ENCODE data around the gene FCHSD2.

DNA sequence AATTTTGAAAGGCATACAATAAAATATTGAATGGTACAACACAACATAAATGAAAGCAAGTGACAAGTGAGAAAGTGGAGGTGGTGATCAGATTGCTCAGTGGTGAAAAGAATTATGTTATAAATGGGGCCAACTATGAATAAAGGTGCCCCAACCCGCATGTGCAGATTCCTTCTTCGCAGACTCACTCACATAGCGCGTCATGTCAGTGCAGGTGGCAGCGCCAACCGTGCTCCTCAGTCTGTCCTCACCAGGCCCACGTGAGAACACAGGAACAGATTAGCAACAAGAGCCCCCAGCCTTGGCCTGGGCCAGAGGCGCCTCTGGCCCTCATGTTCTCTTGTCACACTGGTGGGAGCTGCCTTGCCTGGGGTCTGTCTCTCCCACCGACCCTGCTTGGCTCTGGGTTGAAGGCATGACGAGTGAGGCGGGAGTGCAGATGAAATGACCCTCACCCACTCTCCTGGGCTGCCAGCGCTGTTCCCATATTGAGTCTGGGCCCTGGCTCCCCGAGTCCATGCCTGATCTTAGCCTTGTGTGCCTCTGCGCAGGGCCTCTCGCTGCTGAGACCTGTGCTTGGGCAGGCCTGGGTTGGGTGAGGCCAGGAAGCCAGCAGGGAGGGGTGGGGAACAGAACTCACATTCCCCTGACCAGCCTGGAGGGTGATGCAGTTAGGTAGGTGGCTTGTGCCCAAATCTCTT is 321.5 kb downstream of the FCHSD2 start:
- TF ChIP-seq, protein P1, sequence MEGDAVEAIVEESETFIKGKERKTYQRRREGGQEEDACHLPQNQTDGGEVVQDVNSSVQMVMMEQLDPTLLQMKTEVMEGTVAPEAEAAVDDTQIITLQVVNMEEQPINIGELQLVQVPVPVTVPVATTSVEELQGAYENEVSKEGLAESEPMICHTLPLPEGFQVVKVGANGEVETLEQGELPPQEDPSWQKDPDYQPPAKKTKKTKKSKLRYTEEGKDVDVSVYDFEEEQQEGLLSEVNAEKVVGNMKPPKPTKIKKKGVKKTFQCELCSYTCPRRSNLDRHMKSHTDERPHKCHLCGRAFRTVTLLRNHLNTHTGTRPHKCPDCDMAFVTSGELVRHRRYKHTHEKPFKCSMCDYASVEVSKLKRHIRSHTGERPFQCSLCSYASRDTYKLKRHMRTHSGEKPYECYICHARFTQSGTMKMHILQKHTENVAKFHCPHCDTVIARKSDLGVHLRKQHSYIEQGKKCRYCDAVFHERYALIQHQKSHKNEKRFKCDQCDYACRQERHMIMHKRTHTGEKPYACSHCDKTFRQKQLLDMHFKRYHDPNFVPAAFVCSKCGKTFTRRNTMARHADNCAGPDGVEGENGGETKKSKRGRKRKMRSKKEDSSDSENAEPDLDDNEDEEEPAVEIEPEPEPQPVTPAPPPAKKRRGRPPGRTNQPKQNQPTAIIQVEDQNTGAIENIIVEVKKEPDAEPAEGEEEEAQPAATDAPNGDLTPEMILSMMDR (conservative IDR thresholded peaks at IDR 0.05; ENCODE audit: low read depth, low read length): no peak
- TF ChIP-seq EZH2 (IDR thresholded peaks at IDR 0.05; ENCODE audit: low read length, unreplicated experiment): no peak
- no peak for TF ChIP-seq EZH2phosphoT487 (IDR thresholded peaks at IDR 0.05; ENCODE audit: borderline replicate concordance, low read length)
